GM21390 (cell line): ENCODE measurements around the gene IQSEC1.
"Not testable (repeated sequence)": the region's sequence is repeated elsewhere in the genome, so short reads cannot be mapped to it uniquely, and the experiment has no call there.

ENCODE experiments used
- ATAC-seq: cut with Tn5 transposase; IDR thresholded peaks from one replicate; pipeline ENCODE4 v1.9.1; 2021; ENCODE audit not compliant: unreplicated experiment

Gene IQSEC1

DNA sequence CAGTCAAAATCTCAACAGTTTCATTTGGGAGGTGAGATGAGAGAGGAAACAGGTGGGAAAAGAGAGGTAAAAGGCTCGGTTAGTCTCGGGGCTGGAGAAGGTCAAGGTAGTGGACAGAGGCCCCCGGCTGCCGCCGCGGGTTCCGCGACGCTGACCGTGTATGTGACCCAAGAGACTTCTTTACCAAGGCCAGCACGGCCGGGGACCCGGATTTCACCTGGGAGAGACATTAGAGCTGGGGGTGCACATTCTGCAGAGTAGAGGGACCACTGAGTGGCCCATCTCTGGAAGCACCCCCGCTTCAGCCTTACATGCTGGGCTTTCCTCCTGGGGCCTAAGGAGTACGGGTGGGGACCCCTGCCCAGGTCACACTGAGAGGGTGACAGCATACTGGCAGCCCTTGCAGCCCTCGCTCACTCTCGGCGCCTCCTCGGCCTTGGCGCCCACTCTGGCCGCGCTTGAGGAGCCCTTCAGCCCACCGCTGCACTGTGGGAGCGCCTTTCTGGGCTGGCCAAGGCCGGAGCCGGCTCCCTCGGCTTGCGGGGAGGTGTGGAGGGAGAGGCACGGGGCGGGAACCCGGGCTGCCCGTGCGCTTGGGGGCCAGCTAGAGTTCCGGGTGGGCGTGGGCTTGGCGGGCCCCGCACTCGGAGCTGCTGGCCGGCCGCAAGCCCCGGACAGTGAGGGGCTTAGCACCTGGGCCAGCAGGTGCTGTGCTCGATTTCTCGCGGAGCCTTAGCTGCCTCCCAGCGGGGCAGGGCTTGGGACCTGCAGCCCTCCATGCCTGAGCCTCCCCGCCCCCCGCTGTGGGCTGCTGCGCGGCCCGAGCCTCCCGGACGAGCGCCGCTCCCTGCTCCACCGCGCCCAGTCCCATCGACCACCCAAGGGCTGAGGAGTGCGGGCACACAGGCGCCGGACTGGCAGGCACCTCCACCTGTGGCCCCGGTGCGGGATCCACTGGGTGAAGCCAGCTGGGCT lies 190.6 kb downstream of the IQSEC1 start:
- ATAC-seq = no peak

- ATAC-seq = peak; percentile 48
These were observed 191.4 kb downstream of the IQSEC1 start for GRCh38 chr3:12881858-12882257.

- no peak for ATAC-seq
These were observed 193.9 kb downstream of the IQSEC1 start for GRCh38 chr3:12879191-12879815.

DNA sequence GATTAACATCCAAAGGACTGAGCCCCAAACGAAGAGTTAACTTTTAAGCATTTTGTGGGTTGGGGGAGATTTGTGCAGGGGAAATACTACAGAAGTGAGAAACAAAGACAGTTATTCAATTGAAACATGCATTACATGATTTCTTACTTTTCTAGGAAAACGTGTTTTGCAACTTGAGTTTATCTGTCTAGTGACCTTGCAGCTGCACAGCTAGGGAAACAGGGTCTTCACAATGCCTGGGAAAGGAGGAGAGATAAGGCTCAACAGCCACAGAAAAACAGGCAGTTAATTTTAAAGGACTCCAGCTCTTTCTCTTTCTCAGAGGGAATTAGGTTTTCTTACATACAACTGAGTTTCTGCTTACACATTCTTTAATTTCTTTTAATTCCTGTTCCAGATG lies 194.5 kb downstream of the IQSEC1 start:
- not testable (repeated sequence) for ATAC-seq

DNA sequence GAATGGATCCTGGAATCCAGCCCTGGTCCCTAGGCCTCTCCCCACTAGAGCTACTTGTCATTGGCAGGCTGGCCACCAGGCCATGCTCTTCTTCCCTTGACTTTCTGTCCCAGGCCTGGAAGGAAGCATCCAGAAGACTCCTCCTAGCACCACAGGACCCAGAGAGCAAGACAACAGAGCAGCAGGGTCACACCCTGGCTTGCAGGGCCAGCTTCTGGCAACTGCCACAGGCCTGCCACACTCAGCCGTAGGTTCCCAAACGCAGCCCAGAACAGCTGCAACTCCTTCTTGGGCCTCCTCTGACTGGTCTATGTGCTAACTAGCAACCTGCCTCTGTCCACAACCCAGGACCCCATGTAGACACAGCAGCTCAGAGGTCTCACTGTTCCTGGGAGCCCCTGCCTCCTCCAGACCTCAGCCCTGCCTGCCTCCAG lies 195.1 kb downstream of the IQSEC1 start:
- ATAC-seq = no peak

GRCh38 chr3:12877040-12877439 lies 196.2 kb downstream of the IQSEC1 start:
- no peak for ATAC-seq

DNA sequence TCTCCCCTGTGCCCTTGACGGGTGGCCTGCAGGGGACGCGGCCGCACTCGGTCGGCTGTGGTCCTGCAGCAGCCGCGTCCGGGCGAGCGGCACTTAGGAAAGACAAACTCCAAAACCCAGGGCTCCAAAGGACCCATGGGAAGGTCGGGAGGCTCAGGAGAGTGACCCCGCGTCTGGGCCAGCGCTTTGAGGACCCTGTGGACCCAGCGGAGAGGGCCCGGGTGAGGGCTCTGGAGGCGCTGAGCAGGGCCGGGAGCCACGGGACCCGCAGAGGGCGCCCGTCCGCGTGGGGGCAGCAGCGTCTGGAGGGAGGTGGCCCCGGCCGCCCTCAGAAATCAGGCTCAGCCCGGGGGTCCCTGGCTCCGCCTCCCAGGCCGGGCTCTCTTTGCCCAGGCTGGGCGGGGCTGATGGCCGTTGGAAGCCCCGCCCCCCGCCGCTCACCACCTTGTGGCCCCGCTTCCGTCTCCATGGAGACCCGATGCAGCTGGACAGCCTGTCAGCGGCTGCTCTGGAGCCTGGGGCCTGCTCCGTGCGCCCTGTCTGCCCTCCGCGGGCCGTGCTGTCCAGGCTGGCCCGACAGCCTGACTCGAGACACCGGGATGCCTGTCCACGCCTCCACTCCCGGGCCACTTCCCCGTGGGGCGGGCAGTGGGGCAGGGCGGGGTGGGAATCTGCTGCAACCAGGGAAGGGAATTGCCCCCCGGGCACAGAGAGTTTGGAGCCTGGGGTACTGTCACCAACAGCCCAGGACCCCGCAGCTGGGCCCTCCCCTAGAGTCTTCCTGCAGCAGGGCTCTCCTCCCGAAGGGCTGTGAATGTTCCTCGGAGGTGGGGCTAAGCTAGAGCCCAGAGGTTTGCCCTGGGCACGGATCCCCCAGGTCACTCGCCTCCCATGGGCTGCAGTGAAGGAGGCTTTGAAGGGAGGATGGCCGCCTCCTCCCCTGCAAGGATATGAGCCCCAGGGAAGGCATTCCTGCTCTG lies 197.1 kb downstream of the IQSEC1 start:
- no peak for ATAC-seq

GRCh38 chr3:12871404-12871983 lies 201.7 kb downstream of the IQSEC1 start:
- ATAC-seq = no peak

DNA sequence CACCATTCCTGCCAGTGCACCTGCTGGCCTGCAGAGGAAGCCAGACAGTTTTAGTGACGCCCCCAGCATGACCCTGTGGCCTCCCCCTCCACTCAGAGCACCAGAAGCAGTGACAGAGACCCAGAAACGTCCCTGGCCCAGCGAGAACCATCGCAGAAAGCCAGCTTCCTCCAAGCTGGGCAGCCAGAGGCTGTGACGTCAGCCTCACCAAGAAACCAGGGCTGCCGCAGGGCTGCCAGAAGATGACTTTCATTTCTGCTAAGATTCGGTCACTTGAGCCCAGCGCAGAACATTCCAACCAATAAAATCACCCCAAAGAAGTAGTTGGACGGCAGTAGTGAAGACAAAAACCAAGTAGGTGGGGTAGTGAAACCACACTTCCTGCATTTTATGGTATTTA lies 202.3 kb downstream of the IQSEC1 start:
- ATAC-seq = no peak

GRCh38 chr3:12869035-12869621 lies 204.1 kb downstream of the IQSEC1 start:
- ATAC-seq = peak; percentile 63

DNA sequence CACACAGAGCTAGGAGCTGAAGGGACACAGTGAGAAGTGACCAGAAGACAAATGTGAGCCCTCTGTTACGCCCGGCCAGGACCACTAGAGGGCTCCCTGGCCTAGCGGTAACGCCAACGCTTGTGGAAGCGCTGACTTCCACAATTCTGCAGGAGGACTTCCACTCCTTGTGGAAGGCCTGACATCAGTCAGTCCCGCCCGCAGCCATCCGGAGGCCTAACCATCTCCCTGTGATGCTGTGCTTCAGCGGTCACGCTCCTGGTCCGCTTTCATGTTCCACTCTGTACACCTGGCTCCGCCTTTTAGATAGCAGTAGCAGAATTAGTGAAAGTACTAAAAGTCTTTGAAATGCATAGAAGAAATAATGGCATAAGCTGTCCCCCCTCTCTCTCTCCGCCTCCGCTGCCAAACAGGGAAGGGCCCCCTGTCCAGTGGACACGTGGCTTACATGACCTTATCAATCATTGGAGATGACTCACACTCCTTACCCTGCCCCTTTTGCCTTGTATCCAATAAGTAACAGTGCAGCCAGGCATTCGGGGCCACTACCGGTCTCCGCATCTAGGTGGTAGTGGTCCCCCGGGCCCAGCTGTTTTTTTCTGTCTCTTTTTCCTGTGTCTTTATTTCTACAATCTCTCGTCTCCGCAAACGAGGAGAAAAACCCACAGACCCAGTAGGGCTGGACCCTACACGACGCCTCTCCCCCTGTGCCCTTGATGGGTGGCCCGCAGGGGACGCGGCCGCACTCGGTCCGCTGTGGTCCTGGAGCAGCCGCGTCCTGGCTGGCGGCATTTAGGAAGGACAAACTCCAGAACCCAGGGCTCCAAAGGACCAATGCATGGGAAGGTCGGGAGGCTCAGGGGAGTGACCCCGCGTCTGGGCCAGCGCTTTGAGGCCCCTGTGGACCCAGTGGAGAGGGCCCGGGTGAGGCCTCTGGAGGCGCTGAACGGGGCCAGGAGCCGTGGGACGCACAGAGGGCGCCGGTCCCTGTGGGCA lies 204.9 kb downstream of the IQSEC1 start:
- peak; percentile 50 for ATAC-seq

- no peak for ATAC-seq
These were observed 206.4 kb downstream of the IQSEC1 start for GRCh38 chr3:12866836-12867235.

DNA sequence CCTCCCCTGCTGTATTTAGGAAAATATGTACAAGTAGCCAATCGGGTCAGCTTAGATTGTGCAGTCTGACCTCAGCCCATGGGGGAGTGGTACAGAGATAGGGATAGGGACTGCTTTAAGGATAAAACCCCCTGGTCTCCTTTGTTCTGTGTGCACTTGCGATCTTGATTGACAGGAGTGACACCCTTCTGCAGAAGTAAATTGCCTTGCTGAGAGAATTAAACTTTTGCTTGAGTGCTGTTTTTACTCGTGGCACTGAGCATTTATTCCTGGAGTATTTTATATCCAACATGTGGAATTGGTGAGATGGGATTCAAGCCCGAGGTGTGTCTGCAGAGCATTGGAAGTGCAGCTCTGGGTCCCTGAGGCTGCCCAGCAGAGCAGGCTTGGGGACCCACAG lies 208.0 kb downstream of the IQSEC1 start:
- ATAC-seq = no peak

GRCh38 chr3:12862387-12862786 lies 210.8 kb downstream of the IQSEC1 start:
- no peak for ATAC-seq

- no peak for ATAC-seq
These were observed 211.6 kb downstream of the IQSEC1 start for GRCh38 chr3:12861611-12862010.

DNA sequence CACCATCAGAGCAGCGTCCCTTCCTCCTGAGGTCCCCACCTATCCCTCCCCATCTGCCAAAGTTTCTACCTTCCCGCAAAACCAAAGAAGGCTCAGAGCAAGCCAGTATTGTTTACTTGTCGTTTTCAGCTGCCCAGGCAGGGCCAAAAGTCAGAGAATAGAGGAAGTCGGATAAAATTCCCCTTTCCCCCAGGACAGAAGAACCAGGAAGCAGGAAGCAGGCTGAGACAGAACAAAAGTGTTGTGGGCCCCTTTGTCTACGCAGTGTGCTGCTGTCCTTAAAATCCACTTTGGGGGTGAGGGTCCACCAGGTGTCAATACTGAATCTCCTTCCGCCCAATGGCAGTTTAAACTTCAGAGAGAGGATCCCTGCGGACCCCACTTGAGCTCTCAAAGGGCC lies 213.4 kb downstream of the IQSEC1 start:
- no peak for ATAC-seq

DNA sequence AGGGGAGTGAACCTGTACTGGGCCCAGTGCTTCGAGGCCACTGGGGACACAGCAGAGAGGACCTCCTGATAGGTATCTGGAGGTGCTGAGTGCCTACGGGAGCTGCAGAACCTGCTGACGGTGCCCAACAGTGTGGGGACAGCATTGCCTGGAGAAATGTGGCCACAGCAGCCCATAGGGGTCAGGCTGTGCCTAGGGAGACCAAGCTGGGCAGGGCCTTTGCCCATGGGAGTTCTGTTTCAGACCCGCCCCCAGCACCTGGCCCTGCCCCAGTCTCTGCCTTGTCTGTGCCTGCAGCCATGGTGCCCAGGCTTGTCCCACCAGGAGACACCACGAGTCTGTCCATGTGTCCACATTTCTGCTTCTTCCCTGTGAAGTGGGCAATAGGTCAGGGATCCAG lies 216.6 kb downstream of the IQSEC1 start:
- ATAC-seq = no peak

DNA sequence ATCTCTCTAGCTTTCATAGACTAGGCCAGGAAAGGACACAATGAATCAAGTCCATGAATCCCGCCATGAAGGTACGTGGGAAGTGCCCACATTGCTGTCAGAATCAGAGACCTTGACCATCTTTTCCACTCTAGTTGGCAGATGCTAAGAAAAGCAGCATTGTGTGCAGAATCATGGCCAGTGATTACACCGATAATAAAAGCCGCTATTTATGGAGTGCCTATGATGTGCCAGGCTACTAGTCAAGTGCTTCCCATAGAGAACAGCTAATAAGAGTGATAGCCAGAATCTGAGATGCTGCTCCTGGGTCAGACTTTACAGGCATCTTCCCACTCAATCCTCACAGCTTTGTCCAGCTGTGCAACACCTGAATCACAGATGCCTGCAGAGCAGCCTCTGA lies 218.7 kb downstream of the IQSEC1 start:
- ATAC-seq = no peak

DNA sequence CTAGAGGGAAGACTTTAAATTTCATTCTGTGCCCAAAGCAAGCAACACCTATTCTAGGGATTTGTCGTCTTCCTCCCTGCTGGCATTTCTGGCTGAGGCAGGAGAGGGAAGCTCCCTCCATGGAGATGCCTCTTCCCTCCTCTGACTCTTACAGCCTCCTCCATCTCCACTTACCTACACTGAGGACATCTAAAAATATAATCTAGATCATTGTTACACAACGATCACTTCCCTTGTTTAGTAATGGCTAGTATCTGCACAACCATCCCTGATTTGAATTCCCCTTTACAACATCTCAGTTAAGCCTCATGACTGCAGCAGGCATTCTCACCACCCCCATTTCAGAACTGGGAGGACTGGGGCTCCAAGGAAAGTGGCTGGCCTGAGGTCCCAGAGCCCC lies 219.4 kb downstream of the IQSEC1 start:
- ATAC-seq = not testable (repeated sequence)
